GM19452 (cell line): ENCODE measurements around the gene SLC4A9.
A peak's percentile ranks its signal among the peaks of the same experiment; 100 is the strongest.
"Not testable (repeated sequence)": the region's sequence is repeated elsewhere in the genome, so short reads cannot be mapped to it uniquely, and the experiment has no call there.

Source experiments
- ATAC-seq: cut with Tn5 transposase; IDR thresholded peaks from one replicate; pipeline ENCODE4 v1.9.1; 2021; ENCODE audit not compliant: unreplicated experiment

SLC4A9 gene

DNA sequence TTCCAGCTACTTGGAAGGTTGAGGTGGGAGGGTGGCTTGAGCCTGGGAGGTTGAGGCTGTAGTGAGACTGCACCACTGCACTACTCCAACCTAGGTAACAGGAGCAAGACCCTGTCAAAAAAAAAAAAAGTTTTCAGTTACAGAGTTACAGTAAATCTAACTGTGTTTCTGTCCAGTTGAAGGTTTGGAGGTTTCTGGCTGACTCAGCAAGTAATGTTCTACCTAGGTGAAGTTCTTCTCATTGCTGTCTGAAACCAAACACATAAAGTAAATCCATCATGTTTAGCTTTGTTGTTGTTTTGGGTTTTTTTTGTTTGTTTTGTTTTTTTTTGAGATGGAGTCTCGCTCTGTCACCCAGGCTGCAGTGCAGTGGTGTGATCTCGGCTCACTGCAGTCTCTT is 33.7 kb downstream of the SLC4A9 start:
- ATAC-seq: no peak

DNA sequence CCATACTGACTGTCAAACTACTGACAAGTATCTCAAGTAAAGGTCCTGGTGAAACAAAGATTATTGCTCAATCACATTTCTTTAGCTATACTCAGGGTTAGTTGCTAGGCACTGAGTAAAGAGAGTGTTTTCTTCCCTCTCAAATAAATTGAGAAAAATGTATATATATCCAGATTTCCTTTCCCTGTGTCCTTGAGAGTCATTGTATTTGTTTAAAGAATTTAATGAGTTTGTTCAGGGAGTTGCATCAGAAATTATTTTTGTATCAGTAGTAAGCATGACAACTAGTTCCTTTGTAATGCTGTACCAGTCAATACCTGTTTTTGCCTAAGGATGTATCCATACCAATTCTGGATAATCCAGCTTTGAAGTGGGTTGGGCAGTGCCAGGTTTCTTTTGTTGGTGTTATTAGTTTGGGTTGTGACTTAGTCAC is 38.4 kb downstream of the SLC4A9 start:
- ATAC-seq: no peak

DNA sequence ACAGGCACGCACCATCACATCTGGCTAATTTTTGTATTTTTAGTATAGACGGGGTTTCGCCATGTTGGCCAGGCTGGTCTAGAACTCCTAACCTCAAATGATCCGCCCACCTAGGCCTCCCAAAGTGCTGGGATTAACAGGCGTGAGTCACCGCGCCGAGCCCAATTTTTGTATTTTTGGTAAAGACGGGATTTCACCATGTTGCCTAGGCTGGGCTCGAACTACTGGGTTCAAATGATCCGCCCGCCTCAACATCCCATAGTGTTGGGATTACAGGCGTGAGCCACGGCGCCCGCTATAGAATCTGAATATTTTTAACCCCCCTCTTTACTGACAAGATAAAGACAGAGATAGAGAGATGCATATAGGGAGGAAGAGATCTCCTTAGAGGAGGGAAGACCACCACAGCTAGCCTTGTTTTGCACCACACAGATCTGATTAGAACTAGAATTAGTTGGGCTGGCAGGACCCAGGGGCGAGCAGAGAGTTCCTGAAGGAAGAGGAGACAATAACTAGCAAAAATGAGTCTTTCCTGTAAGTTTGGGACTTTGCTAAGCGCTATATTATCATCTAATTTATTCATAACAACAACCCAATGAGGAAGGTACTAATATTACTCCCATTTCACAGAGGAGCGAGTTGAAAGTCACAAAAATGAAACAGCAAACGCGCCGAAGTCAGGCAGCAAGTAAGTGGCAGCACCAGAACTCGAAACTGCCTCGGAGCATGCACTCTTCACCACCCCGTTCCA is 40.2 kb downstream of the SLC4A9 start:
- ATAC-seq: no peak

DNA sequence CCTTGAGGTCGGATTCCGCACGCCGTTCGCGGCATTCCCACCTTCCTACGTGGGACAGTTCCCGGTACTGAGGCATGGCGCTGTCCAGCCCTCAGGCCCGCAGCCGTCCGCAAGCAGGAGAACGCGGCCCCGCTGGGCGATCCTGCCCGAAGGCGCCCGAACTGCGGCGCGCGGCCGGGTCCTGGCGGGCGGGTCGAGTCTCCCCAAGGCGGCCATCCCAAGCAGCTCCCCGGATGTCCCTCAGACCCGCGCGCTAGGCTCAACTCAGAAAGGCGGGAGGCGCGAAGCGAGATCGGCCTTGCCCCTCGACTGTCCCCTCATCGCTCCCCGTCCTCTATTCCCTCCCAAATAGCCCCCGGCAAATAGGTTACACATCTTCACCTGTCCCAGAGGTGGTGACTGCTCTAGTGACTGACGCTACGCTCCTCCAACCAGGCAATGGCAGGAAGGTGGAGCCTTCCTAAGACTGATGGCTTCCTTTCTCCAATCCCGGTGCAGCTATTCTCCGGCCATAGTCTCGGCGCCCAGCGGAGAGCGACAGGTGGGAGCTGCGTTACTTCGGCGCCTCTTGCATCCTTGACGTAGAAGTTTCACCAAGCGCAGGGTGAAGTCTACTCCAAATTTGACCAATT is 40.9 kb downstream of the SLC4A9 start:
- ATAC-seq: peak; percentile 67

DNA sequence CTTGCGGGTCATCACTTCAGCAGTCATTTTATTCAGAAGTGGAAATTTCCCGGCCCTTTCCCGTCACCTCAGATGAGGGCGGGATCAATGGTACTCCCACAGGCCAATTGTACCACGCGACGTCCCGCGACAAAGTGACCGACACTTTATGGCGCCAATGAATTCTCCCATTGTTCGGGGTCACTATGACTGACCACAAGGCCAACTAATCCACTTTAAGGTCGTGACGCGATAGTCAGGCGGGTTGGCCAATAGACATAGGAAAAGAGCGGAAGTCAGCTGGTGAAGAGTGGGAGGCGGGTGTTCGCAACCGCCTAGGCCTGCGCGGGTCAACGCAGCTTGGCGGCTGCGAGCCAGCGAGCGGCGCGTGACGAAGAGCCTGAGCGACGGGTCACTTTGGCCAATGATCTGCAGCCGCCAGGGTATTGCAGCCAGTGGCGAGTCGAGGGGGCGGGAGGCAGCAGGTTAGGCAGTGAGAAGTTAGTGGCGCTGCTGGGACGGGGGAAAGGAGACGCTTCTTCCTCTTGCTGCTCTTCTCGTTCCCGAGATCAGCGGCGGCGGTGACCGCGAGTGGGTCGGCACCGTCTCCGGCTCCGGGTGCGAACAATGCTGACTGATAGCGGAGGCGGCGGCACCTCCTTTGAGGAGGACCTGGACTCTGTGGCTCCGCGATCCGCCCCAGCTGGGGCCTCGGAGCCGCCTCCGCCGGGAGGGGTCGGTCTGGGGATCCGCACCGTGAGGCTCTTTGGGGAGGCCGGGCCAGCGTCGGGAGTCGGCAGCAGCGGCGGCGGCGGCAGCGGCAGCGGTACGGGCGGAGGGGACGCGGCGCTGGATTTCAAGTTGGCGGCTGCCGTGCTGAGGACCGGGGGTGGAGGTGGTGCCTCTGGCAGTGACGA is 41.6 kb downstream of the SLC4A9 start, which contains the start of gene ANKHD1:
Gene ANKHD1, plus strand, starts transcription at position 472 of the 896 bp plus-strand sequence. Its CDS starts 135 bp downstream, at position 607.
- ATAC-seq: peak; percentile 82

DNA sequence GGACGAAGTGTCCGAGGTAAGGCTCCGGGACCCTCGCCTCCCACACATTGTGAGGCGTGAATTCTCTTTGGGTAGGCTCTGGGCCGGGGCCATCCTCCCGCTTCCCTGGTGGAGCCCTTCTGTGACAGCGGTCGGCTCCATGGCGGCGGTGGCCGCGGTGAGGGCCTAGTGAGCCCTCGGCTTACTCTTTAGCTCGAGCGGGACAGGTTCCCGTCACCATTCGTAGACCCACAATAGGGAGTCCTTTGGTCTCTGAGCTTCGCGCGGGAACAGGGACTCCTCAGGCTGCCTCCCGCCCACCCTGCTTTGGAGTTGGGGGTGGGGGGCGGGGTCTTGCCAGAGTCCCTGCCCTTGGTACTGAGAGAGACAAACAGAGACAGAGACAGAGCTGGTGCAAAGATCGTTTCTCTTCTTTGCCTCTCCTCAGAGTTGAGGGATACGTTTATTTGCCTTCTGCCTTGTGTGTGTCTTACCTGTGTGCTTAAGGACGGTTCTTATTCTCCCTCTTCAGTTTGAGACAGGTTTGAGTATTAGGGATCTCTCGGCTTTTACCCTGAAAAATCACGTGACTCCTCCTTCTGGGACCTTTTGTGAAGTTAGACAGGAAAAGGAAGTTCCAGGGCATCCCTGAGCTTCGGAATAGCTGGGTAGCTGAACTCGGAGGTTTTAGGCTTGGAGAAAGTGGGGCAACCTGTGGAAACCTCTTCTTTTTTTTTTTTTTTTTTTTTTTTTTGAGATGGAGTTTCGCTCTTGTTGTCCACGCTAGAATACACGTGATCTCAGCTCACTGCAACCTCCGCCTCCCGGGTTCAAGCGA is 42.5 kb downstream of the SLC4A9 start:
- peak; percentile 0 for ATAC-seq

DNA sequence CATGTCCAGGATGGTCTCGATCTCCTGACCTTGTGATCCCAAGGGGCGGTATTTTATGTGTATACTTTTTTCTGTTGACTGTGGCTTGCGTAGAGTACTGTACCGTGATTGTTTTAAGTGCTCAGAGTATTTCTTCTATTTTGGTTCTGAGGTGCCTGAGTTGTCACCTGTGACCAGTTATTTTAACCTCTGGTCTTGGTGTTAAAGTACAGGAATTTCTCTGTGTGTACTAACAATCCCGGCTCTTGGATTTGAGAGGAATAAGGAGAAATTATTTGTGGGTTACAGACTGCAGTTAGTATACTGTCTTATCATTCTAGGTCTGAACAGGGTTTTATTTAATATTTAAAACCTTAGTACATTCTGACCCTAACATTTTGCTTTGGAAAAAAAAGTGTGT is 43.6 kb downstream of the SLC4A9 start:
- no peak for ATAC-seq

DNA sequence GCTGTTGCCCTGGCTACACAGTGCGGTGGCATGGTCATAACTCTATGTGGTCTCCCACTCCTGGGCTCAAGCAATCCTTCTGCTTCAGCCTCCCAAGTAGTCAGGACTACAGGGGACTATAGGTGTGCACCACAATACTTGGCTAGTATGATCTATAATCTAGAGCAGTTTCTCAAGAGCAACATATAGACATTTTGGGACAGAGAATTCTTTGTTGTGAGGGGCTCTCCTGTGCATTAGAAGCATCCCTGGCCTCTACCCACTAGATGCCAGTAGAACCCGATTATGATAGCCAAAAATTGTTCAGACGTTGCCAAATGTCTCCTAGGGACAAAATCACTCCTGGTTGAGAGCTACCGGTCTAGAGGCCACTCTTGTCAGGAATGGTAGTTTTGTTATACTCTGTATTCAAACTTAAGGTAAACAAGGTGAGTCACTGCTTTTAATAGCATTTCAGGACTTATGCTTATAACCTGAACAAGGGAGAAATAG is 48.8 kb downstream of the SLC4A9 start:
- no peak for ATAC-seq

DNA sequence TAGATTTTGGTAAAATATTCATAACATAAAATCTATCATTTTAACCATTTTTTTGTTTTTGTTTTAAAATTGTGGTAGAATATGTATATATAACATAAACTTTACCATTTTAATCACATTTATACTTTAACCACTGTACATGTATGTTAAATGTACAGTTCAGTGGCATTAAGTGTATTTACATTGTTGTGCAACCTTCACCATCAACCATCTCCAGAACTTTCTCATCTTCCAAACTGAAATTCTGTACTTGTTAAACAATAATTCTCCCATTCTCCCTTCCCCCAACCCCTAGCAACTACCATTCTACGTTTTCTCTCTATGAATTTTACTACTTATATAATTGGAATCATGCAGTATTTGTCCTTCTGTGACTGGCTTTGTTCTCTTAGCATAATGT is 53.2 kb downstream of the SLC4A9 start:
- ATAC-seq: no peak

DNA sequence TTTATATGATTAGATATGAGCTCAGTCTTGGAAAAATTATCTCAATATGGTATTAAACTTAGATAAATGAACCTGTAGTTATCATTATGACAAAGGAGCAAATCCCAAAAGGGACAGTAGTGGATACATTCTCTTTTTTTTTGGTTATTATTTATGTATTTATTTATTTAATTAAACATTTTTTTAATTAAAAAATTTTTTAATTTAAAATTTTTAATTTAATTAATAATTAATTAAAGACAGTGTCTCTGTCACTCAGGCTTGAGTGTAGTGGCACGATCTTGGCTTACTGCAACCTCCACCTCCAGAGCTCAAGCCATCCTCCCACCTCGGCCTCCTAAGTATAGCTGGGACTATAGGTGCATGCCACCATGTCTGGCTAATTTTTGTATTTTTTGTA is 57.2 kb downstream of the SLC4A9 start:
- no peak for ATAC-seq

DNA sequence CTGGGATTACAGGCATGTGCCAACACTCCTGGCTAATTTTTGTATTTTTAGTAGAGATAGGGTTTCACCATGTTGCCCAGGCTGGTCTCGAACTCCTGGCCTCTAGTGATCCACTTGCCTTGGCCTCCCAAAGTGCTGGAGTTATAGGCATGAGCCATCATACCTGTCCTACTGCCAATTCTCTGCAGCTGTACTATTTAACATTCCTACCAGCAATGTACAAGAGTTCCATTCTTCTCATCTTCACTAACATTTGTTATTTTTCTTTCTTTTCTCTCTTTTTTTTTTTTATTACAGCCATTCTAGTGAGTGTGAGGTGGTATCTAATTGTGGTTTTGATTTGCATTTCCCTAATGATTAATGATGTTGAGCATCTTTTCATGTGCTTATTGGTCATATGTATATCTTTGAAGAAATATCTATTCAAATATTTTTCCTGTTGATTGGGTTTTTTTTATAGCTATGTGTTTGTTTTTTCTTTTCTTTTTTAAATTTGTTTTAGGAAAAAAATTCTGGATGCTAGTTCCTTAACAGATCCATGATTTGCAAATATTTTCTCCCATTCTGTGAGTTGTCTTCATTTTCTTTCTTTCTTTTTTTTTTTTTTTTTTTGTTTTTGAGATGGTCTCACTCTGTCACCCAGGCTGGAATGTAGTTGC is 59.0 kb downstream of the SLC4A9 start:
- ATAC-seq: no peak

DNA sequence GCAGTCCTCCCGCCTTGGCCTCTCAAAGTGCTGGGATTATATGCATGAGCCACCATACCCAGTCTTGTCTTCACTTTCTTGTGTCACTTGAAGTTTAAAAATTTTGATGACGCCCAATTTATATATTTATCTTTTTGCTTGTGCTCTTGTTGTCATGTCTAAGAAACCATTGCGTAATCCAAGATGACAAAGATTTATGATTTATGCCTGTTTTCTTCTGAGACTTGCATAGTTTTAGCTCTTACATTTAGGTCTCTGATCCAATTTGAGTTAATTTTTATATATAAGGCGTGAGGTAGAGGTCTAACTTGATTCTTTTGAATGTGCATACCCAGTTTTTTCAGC is 60.2 kb downstream of the SLC4A9 start:
- no peak for ATAC-seq

DNA sequence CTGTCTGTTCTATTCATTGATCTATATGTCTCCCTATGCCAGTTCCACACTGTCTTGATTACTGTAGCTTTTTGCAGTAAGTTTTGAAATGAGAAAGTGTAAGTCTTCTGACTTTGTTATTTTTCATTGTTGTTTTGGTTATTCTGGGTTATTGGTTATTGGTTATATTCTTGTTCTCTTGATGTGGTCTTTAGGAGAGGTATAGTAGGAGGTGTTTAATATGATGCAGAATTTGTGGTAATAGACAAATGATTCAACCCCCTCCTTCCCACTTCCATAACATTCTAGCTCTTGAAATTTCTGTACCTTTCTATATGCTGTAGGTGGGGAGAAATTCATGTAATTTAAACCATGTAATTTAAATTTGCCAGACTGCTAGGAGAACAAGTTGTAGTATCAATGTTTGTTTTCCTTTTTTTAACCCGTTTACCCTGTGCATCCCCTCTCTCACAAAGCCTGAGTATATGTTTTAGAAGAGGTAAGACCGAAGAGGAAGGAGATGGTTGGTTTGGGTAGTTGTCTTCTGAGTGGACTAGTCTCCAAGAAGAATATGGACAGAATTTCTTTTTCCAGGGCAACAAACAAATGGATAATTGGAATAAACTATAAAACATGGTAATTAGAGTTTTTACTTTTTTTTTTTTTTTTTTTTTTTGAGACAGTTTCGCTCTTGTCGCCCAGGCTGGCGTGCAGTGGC is 60.8 kb downstream of the SLC4A9 start:
- ATAC-seq: no peak

DNA sequence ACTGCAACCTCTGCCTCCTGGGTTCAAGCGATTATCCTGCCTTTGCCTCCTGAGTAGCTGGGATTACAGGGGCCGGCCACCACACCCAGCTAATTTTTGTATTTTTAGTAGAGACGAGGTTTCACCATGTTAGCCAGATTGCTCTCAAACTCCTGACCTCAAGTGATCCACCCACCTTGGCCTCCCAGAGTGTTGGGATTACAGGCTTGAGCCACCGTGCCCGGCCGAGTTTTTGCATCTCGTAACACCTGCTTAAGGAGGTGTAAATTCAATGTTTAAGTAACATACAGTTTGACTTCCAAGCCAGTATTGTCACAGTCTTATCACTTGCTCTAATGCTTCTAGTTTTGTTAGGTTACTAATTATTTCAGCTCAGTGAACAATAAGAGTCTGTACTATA is 61.4 kb downstream of the SLC4A9 start:
- not testable (repeated sequence) for ATAC-seq

DNA sequence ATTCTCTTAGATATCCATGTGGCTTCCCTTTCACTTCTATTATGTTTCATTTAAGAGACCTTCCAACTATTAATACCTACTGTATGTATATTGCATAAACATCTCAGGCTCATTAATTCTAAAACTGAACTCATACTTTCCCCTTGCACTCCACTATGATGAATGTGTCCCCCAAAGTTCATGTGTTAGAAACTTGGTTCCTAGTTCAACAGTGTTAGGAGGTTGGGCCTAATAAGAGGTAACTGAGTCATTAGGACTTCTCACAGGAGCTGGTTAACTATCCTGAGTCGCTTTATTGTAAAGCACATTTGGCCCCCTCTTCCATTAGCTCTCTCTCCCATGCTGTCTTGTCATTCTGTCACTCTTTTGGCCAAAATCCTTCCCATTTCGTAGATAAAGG is 63.6 kb downstream of the SLC4A9 start:
- ATAC-seq: no peak

DNA sequence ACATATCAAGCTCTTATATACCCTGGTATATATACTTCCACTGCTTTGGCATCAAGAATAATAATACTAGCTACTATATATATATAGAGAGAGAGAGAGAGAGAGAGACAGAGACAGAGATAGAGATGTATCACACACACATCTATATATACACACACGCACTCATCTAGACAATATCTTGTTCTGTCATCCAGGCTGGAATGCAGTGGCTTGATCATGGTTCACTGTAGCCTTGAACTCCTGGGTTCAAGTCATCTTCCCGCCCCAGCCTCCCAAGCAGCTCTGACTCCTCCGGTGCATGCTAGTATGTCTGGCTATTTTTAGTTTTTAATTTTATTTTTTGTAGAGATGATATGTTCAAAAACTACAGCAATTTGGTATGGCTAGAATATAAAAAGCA is 64.1 kb downstream of the SLC4A9 start:
- ATAC-seq: no peak
